Left colon (tissue), 2 donors: ENCODE data around the gene ASPA. TPM values are rescaled to one million over a fixed set of nuclear protein-coding genes. Genes with fewer than 3 reads are reported as not detected.

ENCODE experiments used
- ATAC-seq: fragments of 200-7000 bp; cut with Tn5 transposase; one replicate; pipeline ENCODE4 v1.9.1; 2020; ENCODE audit warnings: mild to moderate bottlenecking, moderate library complexity
- DNase-seq, 2 donors: peaks; one replicate each; pipeline ENCODE4 v3.0.0-alpha.2; 2020
- intact Hi-C, 2 donors: fragments of 100-400 bp; cut with DNase I in 1 of 2; cut with micrococcal nuclease in 1 of 2; formaldehyde crosslinking; loops; one replicate each; pipeline versions ENCODE4 v1.11.2 to v1.14.0; 2022; cut with DNase I, micrococcal nuclease
- total RNA-seq, 2 donors: library from RNA; stranded (reverse); fragmentation: NEBNext Ultra II Directional; extraction: Animal tissue kit (Norgen Biotek cat#: 25700); gene quantifications; one replicate each; pipeline ENCODE4 v1.2.1, GENCODE V29; 2021
- donor health status: DM: no; HTN: no; CAD: no.
- donor health status: DM: yes; HTN: yes; CAD: no.

ASPA gene
- total RNA-seq, 2 donors from 2014 or later, result 1.0 to 3.1 TPM

DNA sequence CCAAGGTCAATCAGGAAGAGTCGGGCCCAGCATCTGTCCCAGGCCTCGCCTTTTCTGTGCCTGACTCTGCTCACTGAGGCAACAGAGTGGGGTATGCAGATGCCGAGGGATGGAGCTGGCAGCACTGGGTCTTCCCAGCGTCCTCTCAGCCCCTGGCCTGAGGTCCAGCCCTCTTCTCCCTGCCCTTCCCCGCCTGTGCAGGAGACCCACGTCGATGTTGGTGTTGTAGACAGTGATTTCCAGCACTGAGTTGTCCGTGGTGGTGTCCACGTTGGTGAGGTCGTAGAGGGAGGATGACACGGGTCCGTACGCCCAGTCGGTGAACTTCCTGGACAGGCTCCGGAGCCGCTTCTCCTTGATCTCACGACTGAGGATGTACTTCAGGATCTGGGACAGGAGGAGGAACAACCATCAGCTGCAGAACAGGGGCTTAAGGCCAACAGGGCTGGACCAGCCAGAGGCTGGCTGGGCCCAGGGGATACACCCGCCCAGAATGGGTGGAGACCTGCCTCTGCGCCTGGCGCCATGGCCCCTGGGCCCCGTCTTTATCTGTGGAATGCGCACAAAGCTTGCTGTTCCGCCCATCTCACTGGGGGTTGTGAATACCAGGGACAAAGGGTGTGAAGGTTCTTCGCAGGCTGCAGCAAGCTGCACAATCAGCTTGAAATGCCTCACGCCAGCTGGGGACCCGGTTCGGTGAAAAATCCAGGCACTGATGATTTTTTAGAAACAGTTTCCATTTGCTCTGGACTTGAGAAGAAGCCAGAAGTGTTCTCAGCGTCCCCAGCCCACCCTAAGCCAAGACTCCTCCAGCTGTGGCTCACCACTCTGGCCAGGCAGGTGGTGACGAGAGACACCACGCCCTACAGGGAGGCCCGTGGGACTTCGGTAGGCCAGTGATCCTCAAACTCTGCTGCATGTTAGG, 54.3 kb downstream of the ASPA start:
- intact Hi-C loops, result no loop called here
- ATAC-seq, result peak; percentile 9
- DNase-seq, result no peak

DNA sequence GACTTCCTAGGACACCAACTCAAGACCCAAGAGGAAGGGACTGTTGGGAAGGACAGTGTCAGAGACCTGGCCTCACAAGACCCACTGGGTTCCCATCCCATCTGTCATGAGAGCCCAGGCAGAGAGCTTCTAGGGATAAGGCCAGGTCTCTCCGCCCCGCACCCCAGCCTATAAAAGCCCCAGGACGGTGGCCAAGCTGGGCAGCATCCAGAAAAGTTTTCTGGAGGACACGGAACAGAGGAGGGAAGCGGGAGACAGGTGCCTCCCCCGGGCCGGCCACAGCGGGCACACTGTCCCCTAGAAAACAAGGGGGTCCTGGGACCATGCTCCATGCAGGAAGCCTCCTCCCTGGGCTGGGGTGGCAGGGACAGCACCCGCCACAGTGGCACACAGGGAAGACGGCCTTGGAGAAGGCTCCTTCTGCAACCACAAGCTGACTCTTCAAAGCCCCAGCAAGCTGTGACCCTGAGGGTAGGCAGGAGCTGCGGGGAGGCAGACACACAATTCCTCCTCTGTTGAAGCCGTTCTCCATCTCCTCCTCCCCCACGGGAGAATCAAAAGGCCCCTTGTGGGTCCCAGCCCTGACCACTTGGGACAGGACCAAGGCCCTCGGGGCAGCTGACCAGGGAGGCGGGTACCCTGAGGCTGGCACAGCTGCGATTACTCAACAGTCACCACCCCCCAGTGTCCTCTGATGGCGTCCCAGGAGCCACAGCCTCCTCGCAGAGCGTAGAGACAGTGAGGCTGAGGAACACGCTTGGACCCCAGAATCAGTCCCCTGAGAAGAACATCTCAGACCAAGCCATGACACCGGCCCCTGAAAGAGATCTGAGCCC, 55.7 kb downstream of the ASPA start:
- ATAC-seq (no peak), DNase-seq (no peak)
- intact Hi-C loops, result no loop called here

DNA sequence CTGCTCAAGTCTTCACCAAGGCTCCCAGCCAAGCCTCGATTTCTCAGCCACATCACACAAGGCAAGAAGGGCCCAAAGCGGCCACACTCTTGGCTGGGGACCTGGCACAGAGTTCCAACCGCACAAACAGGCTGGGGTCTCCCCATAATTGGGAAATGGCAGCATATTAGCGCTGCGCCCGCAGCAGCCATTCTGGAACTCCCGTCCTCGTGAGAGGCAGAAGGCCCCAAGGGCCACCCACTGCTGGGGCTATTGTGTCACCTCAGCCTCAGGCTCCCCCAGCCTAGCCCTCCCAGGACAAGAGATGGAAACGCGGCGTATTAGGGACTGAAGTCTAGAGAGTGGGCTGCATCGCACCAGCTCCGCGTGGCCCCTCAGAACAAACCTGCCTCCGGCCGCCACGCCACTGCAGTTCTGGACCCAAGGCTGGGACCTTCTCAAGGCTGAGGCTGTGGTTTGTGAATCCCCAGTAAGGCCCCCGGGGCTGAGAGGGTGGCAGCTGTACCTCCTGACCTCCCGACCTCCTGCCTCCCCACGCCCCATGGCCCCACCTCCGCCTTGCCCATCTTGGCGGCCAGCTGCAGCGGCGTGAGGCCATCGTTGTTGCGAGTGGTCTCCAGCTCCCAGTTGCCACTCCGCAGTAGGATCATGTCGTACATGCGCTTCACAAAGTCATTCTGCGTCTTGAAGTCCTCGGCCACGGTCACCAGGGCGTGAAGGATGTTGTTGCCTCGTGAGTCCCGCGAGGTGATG, 56.5 kb downstream of the ASPA start:
- ATAC-seq (no peak), DNase-seq (no peak)
- intact Hi-C loops, result no loop called here

DNA sequence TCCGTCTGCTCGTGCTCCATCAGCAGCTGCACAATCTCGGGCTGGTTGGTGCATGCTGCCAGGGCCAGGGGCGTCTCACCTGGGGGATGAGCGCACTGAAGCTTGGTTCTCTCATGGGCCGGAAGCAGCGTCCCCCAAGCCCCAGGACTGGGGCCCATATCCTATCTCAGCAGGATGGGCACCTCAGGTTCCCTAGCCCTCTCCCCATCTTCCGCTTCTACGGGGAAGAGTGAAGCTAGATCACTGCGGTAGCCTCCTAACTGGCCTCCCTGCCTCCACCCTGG, 57.0 kb downstream of the ASPA start:
- intact Hi-C loops, result no loop called here
- ATAC-seq (no peak), DNase-seq (no peak)

DNA sequence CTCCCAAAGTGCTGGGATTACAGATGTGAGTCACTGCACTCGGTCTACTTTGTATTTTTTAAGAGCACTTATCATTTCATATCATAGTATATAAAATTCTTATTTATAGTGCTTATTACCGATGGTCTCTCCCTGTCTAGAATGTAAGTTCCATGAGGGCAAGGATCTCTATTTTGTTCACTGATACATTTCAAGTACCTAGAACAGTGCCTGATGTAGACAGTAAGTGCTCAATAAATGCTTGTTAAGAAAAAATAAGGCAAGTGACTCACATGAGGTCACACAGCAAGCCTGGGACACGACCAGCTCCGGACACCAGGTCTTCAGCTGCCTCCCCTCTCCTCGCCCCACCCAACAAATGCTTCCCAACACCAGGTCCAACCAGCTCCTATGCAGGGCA, 58.0 kb downstream of the ASPA start:
- DNase-seq (no peak), ATAC-seq (no peak)
- intact Hi-C loops, result no loop called here

DNA sequence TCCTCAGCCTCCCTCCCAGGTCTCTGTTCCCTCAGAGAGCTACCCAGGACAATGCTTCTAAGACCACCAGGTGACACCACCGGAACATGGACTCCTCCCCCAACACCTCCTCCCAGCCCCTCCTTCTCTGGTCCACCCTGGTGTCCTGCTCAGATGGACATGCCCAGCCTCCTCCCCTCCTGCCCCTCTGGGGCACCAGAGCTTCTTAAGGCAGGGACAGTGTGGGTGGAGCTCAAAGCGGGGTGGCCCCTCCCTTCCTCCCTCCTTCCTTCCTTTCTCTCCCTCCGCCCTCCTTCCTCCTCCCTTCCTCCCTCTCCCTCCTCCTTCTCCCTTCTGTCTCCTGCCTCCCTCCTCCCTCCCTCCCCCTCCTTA, 59.1 kb downstream of the ASPA start:
- ATAC-seq (peak; percentile 75), DNase-seq (peak; percentile 30 to 39)
- intact Hi-C loops, result no loop called here

DNA sequence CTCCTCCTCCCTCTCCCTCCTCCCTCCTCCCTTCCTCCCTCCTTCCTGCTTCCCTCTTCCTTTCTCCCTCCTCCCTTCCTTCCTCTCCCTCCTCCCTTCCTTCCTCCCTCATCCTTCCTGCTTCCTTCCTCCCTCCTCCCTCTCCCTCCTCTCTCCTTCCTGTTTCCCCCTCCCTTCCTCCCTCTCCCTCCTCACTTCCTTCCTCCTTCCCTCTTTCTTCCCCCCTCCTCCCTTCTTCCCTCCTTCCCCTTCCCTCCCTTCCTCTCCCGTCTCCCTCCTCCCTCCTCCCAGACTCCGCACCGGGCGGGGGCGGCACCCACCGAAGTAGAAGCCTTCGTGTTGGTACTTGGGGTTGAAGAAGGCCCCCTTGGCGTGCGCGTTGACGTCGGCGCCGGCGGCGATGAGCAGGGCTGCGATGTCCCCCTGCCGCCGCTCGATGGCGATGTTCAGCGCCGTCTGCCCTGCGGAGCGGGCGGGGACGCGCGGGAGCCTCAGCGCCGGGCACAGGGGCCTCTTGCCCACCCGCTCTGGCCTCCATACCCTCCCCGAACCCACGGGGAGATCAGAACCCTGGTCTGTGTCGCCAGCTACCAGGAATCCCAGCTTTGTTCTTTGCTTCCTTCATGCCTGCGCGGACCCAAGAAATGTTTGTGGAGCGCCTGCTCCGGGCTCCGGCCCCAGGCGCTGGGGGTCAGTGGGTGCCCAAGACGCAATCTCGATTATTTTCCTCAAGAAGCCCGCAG, 59.6 kb downstream of the ASPA start:
- ATAC-seq, result peak; percentile 89
- peak; percentile 43 to 59 for DNase-seq
- intact Hi-C loops, result no loop called here

DNA sequence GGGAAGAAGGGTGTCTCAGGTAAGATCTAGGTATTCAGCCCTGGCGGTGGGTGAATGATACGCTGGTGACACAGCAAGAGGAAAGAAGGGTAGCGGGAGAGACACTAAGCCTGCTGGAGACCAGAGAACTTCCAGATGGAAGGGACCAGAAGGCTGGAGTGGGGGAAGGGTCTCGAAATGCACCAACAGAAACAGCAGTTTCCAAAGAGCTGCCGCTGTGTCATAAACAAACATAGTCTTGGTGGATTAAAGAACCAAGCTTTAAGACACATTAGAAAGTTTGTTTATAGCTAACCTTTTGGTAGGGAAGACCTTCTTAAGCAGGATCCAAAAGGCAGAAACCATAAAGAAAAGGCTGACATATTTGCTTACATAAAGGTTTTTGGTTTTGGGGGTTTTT, 60.9 kb downstream of the ASPA start:
- ATAC-seq, result no peak
- intact Hi-C loops, result no loop called here

DNA sequence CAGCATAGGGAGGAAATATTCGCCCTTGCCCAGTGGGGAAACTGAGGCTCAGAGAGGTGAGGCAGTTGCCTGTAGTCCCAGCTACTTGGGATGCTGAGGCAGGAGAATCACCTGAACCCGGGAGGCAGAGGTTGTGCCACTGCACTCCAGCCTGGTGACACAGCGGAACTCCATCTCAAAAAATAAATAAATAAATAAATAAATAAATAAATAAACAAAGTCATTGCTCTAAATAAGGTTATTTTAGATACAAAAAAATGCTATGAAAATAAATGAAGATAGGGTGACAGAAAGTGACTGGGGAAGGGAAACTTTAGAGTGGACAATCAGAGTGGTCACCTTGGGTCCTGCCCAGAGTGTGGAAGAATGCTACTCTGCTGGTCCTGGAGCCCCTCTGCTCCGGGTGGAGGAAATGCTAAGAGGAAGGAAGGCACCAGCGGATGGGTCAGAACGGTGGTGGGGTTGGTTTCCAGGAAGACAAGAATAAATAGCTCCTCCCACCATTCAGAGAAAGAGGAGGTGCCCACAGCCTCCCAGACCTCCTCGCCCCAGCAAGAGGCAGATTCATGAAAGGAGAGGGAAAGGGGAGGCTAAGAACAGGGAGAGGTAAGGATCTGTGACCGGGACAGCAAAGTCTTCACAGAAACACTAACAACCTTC, 64.2 kb downstream of the ASPA start:
- intact Hi-C loops, result no loop called here
- no peak for DNase-seq

More for the DNA sequence above, 60.9 kb downstream of the ASPA start:
- no peak for DNase-seq

DNA sequence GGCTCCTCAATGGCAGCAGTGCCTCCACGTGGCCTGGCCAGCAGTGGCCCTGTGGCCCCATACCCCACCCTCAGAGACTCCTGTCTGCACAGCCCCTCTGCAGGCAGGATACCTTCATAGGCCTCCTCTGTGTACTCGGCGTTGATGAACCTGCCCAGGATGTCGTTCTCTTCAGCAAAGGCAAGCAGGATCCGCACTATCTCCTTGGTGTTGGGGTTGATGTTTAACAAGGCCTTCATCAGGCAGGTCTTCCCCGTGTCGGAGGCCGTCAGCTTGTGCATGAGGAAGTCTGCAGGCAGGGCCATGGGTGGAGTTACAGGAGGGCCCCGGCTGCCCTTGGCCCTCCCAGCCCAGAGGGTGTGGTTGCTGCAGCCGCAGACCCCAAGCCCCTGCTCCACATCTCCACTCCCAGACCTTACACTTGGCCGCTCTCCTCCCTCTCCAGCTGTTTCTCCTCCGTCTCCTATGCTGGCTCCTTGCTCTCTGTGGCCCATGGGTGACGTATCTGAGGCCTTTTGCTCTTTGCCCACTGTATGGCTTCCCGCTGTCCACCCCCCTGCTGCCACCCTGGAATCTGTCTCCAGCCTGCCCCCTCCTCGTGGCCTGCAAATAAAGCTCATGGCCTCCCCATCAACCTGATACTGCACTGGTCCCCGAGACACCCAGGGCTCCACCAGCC, 66.8 kb downstream of the ASPA start:
- intact Hi-C loops, result no loop called here
- ATAC-seq, result no peak
- DNase-seq, result no peak

More for the DNA sequence above, 64.2 kb downstream of the ASPA start:
- no peak for ATAC-seq

DNA sequence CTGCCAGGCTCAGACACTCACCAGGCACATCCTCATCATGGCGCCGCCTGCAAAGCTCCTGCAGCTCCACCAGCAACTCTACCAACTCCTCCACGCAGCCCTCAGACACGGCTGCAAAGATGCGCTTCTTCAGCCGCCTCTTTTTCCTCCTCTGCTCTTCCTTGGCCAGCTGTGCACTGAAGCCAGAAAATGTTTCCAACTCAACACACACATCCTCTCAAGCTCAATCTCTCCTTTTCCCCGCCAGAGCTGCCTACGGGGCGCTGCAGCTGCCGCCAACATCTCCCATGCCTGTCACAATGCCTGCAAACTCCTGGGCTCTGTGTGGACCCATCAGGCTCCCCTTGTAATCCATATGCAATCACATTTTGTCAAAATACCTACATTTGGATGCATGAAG, 67.7 kb downstream of the ASPA start:
- no peak for ATAC-seq
- DNase-seq, result no peak
- intact Hi-C loops, result no loop called here

DNA sequence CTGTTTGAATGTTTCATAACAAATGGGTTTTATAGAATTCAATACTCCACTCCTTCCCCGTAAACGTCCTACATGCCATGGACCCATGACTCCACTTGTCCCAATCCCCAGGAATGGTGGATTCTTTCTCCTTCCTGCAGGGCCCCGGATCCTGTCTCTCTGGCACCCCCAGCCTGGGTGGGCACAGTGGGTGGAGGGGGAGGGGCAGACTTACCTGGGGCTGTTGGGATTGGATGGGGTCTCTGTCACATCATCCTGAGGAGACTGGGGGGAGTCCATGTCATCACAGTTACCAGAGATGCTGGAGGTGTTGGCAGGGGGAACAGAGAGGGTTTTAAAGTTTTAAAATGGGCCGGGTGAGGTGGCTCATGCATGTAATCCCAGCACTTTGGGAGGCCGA, 68.6 kb downstream of the ASPA start:
- DNase-seq (no peak), ATAC-seq (no peak)
- intact Hi-C loops, result no loop called here

DNA sequence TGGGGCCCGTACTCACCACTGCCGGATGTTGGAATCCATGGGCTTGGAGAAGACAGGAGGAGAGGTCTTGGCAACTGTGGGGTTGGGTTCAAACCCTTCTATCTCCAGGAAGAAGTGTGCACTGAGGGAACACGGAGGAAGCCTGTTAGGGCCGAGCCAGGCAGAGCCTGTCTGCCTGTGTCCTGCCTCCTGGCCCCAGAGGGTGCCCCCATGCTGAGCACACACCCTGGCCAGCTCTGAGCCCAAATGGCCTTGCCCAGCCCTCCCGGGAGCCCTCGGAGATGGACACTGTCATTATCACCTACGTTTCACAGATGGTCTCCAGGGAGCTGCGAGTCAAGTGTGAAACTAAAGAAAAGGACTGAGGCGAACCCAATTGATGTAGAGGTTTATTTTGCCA, 69.4 kb downstream of the ASPA start:
- ATAC-seq, result no peak
- DNase-seq, result no peak
- intact Hi-C loops, result no loop called here

DNA sequence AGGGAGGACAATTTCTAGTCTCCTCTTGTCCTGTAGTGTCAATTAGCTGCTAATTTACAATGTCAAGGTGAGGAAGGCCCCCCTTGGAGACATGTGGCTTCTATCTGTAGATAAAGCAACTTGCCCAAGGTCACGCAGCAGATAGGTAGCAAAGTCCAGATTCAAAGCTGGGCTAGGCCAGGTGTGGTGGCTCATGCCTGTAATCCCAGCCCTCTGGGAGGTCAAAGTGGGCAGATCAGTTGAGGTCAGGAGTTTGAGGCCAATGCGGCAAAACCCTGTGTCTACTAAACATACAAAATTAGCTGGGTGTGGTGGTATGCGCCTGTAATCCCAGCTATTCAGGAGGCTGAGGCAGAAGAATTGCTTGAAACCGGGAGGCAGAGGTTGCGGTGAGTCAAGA, 70.7 kb downstream of the ASPA start:
- ATAC-seq, result peak; percentile 53
- no peak for DNase-seq
- intact Hi-C loops, result no loop called here

DNA sequence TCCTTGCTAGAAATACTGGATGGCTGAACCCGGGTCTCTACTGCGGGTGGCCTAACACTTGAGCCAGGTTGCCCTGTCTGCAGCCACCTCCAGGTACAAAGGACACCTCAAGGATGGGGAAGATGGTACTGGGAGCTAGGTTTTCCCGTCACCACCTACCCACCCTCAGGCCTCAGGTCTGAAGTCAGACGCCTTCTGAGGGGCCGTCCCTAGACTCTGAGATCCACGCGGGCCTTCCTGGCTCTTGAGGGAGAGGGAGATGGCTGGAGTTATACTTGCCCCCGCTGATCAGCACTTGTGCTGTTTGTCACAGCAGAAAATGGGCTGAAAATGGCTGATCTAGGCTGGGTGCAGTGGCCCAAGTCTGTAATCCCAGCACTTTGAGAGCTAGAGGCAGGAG, 71.2 kb downstream of the ASPA start:
- intact Hi-C loops, result no loop called here
- DNase-seq (no peak), ATAC-seq (no peak)

DNA sequence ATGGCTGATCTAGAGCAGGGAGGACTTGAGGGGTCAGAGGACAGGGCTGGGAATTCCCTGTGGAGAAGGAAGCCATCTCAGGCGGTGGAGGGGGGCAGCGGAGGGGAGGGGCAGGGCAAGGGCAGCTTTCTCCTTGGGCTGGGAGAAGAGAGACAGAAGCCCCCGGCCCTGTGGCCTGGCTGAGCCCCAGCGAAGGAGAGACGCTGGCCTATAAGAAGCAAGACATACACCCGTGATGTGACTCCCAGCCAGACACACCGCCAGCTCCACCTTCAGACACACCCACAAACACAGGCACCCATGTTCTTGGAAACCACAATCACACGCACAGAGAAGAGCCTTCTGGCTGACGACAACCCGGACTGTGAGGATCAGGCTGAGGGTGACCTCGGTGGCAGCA, 71.8 kb downstream of the ASPA start:
- DNase-seq (no peak), ATAC-seq (no peak)
- intact Hi-C loops, result no loop called here

DNA sequence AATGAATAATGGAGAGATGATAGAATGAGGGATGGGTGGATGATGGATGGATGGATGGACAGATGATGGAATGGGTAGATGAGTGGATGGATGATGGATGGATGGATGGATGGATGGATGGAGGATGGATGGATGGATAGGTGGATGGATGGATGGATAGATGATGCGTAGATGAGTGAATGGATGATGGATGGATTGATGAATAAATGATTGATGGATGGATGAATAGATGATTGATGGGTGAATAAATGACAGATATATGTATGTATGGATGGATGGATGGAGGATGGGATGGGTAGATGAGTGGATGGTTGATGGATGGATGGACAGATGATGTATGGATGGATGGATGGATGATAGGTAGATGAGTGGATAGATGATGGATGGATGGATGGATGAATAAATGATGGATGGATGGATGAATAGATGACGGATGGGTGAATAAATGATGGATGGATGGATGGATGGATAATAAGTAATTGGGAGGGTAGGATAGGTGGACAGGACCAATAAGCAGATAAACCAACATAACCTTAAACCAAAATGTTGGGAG, 73.9 kb downstream of the ASPA start:
- DNase-seq, result no peak
- no peak for ATAC-seq
- intact Hi-C loops, result no loop called here

DNA sequence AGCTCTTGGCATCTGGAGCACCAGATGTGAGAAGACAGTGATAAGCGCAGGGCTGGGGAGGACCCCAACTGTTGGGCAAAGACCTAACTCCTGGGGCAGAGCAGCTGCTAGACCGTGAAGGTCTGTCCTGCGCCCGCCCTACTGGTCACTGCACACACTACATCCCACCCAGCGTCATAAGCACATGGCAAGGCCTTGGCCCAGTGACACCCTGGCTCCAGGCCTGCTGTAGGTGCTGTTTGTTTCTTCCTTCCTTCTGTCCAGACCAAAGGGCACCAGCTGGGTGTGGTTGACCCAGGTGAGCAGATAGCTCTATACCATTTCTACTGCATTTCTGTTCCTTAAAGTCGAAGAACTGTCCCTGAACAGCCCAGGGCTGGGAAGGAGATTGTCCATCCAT, 75.4 kb downstream of the ASPA start:
- peak; percentile 95 for ATAC-seq
- intact Hi-C loops, result no loop called here
- DNase-seq, result peak in 1 of 2 donors; percentile 58
